NCI-H748 (cell line): Measurements from ENCODE around the gene PDS5B.

Experiments
- DNase-seq: peaks from one replicate; lab custom pipeline; 2025; ENCODE audit not compliant: unreplicated experiment; lab: John Stamatoyannopoulos, UW

Gene PDS5B

GRCh38 chr13:32589471-32589870, 3.2 kb downstream of the PDS5B start:
- DNase-seq, result no peak

DNA sequence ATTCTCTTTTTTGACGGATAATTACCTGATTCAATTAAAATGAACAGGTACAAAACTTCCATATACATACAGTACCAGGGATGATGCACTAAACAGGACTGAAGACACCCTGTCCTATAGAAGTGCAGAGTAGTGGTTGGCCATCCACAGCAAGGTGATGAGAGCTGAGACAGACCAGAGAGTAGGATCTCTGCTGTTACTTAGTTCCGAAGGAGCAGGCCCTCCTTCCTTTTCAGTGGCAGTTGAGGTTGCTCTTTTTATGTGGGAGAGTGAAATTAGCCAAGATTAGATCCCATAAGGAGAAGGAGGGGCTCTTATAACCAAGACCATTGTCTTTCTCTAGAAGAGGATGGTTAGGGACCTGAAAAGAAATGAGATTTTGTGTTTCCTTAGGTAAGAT, 4.0 kb downstream of the PDS5B start:
- no peak for DNase-seq

GRCh38 chr13:32592082-32592481, 5.8 kb downstream of the PDS5B start:
- DNase-seq, result no peak

DNA sequence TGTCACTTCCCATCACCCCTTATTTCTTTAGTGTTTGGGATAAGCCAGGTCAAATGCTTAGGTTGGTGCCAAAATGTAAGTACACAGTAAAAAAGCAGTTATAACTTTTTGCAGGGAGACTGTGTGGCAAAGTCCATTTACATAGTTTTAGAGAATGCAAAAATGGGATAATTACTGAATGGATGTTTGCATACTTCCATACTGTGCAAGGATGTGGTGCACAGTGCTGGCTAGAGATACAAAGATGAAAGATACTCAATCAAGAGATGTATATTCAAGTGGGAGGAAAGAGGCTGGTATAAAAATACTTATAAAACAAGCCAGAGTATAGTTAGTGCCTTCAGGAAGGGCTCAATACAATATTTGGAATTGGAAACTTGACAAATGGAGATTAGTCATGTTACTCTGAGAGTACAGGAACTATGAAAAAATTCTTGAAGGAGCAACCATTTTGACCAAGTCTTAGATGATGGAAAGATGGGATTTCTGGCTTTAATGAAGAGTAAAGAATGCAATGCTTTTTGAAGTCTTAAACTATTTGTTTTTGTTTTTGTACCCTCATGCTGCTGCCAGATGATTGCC, 8.0 kb downstream of the PDS5B start:
- DNase-seq, result no peak

GRCh38 chr13:32595306-32595705, 9.1 kb downstream of the PDS5B start:
- no peak for DNase-seq

GRCh38 chr13:32600890-32601289, 14.6 kb downstream of the PDS5B start:
- DNase-seq, result no peak

GRCh38 chr13:32609428-32609827, 23.2 kb downstream of the PDS5B start:
- no peak for DNase-seq

DNA sequence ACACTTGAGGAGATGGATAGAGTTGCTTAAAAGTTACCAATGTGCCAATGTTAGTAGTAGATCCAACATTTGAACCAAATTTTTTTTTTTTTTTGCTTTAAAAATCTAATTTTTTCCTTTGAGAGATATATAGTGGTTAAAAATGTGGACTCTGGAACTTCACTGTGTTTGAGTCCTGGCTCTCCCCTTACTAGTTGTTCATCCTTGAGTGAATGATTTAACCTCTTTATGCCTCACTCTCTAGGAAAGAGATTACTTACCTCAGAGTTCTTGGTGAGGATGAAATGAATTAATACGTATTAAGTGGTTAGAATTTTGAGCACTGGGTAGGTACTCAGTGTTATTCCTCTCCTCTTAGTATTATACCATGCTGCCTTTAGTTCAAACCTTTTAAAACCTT, 24.3 kb downstream of the PDS5B start:
- DNase-seq, result no peak

DNA sequence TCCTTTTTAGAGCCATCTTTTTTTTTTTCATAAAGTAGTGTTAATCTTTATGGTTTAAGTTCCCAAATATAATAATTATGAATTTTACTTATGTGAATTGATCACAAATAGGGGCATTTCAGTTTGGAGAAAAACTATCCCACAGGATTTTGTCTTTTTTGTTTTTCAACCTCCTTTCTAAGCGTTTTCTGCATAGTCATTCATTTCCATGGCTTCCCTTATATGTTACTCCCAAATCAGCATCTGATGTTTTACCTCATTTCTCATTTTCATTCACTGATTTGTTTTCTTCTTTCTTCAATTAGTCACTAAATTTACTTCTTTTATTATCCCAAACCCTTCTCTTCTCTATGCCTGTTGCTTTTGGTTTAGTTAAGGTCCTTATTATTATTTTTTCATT, 24.7 kb downstream of the PDS5B start:
- no peak for DNase-seq

GRCh38 chr13:32616883-32617511, 30.7 kb downstream of the PDS5B start:
- DNase-seq, result no peak

GRCh38 chr13:32622827-32623226, 36.6 kb downstream of the PDS5B start:
- DNase-seq, result no peak

GRCh38 chr13:32624441-32624840, 38.2 kb downstream of the PDS5B start:
- no peak for DNase-seq

GRCh38 chr13:32627793-32628192, 41.5 kb downstream of the PDS5B start:
- DNase-seq, result no peak

- DNase-seq, result no peak
Measured at GRCh38 chr13:32629313-32629712, 43.1 kb downstream of the PDS5B start.

- no peak for DNase-seq
Measured at GRCh38 chr13:32629866-32630265, 43.6 kb downstream of the PDS5B start.

DNA sequence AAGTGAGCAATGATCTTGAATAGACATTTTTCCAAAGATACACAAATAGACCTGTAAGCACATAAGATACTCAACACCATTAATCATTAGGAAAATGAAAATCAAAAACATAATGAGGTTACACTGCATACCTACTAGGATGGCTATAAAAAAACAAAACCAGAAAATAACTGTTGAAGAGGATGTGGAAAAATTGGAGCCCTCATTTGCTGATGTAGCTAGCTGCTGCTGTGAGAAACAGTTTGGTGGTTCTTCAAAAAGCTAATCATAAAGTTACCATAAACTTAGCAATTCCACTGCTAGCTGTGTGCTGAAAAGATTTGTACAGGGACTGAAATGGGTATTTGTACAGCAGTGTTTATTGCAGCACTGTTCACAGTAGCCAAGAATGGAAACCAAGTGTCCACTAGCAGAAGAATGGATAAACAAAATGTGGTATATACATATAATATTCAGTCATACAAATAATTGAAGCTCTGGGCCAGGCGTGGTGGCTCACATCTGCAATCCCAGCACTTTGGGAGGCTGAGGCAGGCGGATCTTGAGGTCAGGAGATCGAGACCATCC, 46.2 kb downstream of the PDS5B start:
- DNase-seq, result no peak

GRCh38 chr13:32636711-32637110, 50.5 kb downstream of the PDS5B start:
- no peak for DNase-seq

DNA sequence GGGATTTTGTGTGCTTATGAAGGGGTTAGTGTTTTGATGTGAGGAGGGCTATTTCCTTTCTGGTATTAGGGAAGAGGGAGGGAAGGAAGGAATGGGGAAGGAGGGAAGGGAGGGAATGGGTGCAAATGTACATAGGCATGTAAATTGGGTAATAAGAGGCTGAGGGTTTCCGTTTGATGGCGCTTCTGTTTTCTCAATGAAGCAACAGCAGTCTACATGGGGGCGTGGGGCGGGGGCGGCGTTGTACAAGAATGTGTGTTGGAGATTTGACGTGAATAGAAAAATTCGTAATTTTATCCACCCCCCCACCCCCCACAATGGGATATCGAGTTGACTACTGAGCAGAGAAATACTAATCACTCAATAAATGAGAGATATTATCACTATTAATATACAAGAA, 52.5 kb downstream of the PDS5B start:
- DNase-seq, result no peak

GRCh38 chr13:32639502-32640105, 53.4 kb downstream of the PDS5B start:
- DNase-seq, result peak; percentile 78

DNA sequence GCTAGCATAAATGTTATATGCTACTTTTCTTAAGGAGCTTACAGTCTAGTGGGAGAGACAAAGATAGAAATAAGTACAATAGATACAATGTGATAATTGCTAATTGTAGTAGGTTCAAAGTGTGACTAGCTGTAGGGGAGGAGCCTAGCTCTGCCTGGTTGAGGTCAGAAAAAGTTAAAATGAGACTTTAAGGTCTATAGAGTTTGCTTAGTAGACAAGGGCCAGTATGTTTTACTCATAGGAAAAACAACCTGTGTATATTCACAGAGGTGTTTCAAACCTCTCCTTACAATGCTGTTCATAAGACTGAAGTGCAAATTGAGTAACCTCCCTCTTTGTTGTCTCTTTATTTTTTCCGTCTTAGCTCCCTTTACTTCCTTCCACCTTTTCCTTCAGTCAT, 56.1 kb downstream of the PDS5B start:
- DNase-seq, result no peak

DNA sequence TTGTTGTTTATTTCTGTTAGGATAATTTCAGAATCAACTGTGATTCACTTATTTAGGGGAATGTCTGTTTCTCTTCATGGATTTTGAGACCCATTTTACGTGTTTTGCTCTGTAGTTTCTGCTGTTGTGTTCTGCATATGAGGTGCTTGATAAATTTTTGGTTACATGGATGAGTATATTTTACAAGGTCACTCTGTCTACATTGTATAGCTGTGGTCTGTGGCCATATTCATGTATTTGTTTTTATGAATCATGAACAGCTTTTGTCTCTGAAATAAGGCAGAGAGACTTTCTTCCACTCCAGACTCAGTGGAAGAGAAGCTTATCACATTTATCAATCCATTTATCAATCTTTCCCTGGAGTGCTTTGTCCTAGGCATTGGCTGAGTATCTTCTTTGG, 56.6 kb downstream of the PDS5B start:
- DNase-seq, result no peak

DNA sequence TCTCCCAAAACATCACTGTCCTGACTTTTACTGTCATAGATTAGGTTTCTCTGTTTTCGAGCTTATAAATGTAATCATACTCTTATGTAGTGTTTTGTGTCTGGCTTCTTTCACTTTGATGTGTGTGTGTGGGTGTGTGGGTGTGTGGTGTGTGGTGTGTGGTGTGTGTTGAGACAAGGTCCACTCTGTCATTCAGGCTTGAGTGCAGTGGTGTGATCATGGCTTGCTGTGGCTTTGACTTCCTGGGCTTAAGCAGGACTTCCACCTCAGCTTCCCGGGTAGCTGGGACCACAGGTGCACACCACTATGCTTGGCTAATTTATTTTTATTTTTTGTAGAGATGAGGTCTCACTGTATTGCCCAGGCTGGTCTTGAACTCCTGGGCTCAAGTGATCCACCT, 59.6 kb downstream of the PDS5B start:
- no peak for DNase-seq
